GM12878 (cell line): ENCODE data around the gene BNC2. TPM values are rescaled to one million over a fixed set of nuclear protein-coding genes. Genes with fewer than 3 reads are reported as not detected.

ENCODE experiments used
- ATAC-seq: fragments of 200-7000 bp; cut with Tn5 transposase; 3 replicates; pipeline ENCODE4 v1.9.1; 2020; ENCODE audit warnings: mild to moderate bottlenecking, moderate library complexity
- BruUV-seq: library from RNA; stranded (reverse); fragments of 400-500 nt; replicated peaks from 2 replicates; lab custom pipeline; 2021; lab: Mats Ljungman, UMichigan
- CTCF ChIA-PET: fragments of 300-600 bp; sonication (Branson Sonifier 250); formaldehyde crosslinking; extraction: SDS; loops from one replicate; lab custom pipeline; 2021; ENCODE audit warnings: inconsistent platforms; lab: Yijun Ruan, JAX
- POLR2A ChIA-PET: fragments of 350-600 bp; formaldehyde crosslinking; extraction: SDS; loops from one replicate; lab custom pipeline; 2021; ENCODE audit warnings: inconsistent platforms; lab: Charles Lee
- RAD21 ChIA-PET: fragments of 300-600 bp; sonication (Branson Sonifier 250); formaldehyde crosslinking; loops from one replicate; lab custom pipeline; 2023; ENCODE audit warnings: antibody characterized with exemption; ENCODE audit not compliant: unreplicated experiment; lab: Charles Lee
- SMC1A ChIA-PET: fragments of 300-600 bp; sonication (Branson Sonifier 250); formaldehyde crosslinking; loops from one replicate; lab custom pipeline; 2023; ENCODE audit not compliant: unreplicated experiment, uncharacterized antibody; lab: Charles Lee
- DNase-seq: peaks from one replicate; pipeline ENCODE4 v3.0.0-alpha.2; 2011; ENCODE audit warnings: low read depth, low spot score
- FAIRE-seq: peaks from 3 replicates; lab custom pipeline; 2011; peaks lifted over from hg19 to GRCh38; lab: Jason Lieb, UNC
- H2AFZ ChIP-seq: 2 replicates; pipeline ENCODE4 v1.6.0; 2011; ENCODE audit warnings: low read depth, low read length, control low read depth; ENCODE audit not compliant: control insufficient read depth
- H3K27ac ChIP-seq: 2 replicates; pipeline ENCODE4 v1.5.1; 2011; ENCODE audit warnings: control low read depth; ENCODE audit not compliant: control insufficient read depth, insufficient read depth
- H3K27me3 ChIP-seq, 2 experiments: replicated peaks in 1 of 2; 2 replicates each; pipeline versions ENCODE4 v1.6.0 to v1.6.1; 2011; ENCODE audit warnings: low read length in 1 of 2; ENCODE audit not compliant: control insufficient read depth in 2 of 2, insufficient read depth in 2 of 2
- H3K36me3 ChIP-seq, 2 experiments: 2 replicates each; pipeline ENCODE4 v1.5.1; 2011; ENCODE audit warnings: low read length in 1 of 2; ENCODE audit not compliant: control insufficient read depth in 2 of 2, insufficient read depth in 2 of 2
- H3K4me1 ChIP-seq: 2 replicates; pipeline ENCODE4 v1.6.1; 2011; ENCODE audit warnings: mild to moderate bottlenecking, low read length, moderate library complexity, mixed read lengths; ENCODE audit not compliant: control insufficient read depth, insufficient read depth
- H3K4me2 ChIP-seq: 2 replicates; pipeline ENCODE4 v1.6.0; 2011; ENCODE audit warnings: control low read depth; ENCODE audit not compliant: control insufficient read depth, insufficient read depth
- H3K4me3 ChIP-seq: fragments of 200-600 bp; sonication (generic); 2 replicates; pipeline ENCODE4 v1.5.1; 2016
- H3K79me2 ChIP-seq: 2 replicates; pipeline ENCODE4 v1.6.0; 2011; ENCODE audit warnings: low read length; ENCODE audit not compliant: control insufficient read depth, insufficient read depth
- H3K9ac ChIP-seq: 2 replicates; pipeline ENCODE4 v1.8.0; 2011; ENCODE audit warnings: low read length, control low read depth, mixed read lengths; ENCODE audit not compliant: control insufficient read depth, insufficient read depth
- H3K9me3 ChIP-seq: replicated peaks from 3 replicates; pipeline ENCODE4 v1.5.1; 2011; ENCODE audit warnings: mild to moderate bottlenecking, low read length; ENCODE audit not compliant: control insufficient read depth, insufficient read depth
- H4K20me1 ChIP-seq: 2 replicates; pipeline ENCODE4 v1.6.0; 2011; ENCODE audit not compliant: control insufficient read depth, insufficient read depth
- BMI1 ChIP-seq: fragments of 450-650 bp; IDR thresholded peaks from 2 replicates; pipeline ENCODE4 v1.6.1; 2016; ENCODE audit warnings: mild to moderate bottlenecking, moderate library complexity, borderline replicate concordance
- CBX5 ChIP-seq: sonication (generic); IDR thresholded peaks from 2 replicates; pipeline ENCODE4 v1.6.1; 2016; ENCODE audit warnings: low read depth, moderate library complexity, mild to moderate bottlenecking, inconsistent platforms
- CHD2 ChIP-seq: IDR thresholded peaks from 2 replicates; pipeline ENCODE4 v1.6.1; 2011; ENCODE audit warnings: low read depth, low read length, improper control_type of control experiment, borderline replicate concordance
- CTCF ChIP-seq, 3 experiments: IDR thresholded peaks in 2 of 3; conservative IDR thresholded peaks in 1 of 3; 2 replicates each; pipeline ENCODE4 v1.5.1; 2011; ENCODE audit warnings: low read depth in 3 of 3, low read length in 3 of 3, mild to moderate bottlenecking in 3 of 3, control low read depth in 2 of 3, moderate library complexity in 2 of 3, inconsistent platforms in 1 of 3, mixed read lengths in 1 of 3; ENCODE audit not compliant: control insufficient read depth in 2 of 3, insufficient read depth in 1 of 3; ENCODE audit errors: extremely low read depth in 1 of 3
- ESRRA ChIP-seq: IDR thresholded peaks from 2 replicates; pipeline ENCODE4 v1.6.1; 2012; ENCODE audit warnings: mild to moderate bottlenecking, low read length, improper control_type of control experiment
- FOS ChIP-seq: IDR thresholded peaks from 3 replicates; pipeline ENCODE4 v1.6.1; 2011; ENCODE audit warnings: borderline replicate concordance; ENCODE audit not compliant: insufficient read length; ENCODE audit errors: extremely low read depth
- GABPA ChIP-seq: IDR thresholded peaks from 2 replicates; pipeline ENCODE4 v1.6.1; 2014; ENCODE audit warnings: antibody characterized with exemption, low read depth, mild to moderate bottlenecking, inconsistent platforms
- HDAC2 ChIP-seq: fragments of 200-600 bp; sonication (generic); IDR thresholded peaks from 2 replicates; pipeline ENCODE4 v1.6.1; 2017
- MEF2B ChIP-seq: fragments of 450-650 bp; IDR thresholded peaks from 2 replicates; pipeline ENCODE4 v1.6.1; 2018; ENCODE audit warnings: mild to moderate bottlenecking, moderate library complexity; ENCODE audit not compliant: partially characterized antibody, poor library complexity, severe bottlenecking
- NBN ChIP-seq: fragments of 450-650 bp; IDR thresholded peaks from 2 replicates; pipeline ENCODE4 v1.6.1; 2016
- PML ChIP-seq: IDR thresholded peaks from 2 replicates; pipeline ENCODE4 v1.6.1; 2012; ENCODE audit warnings: low read length, inconsistent platforms
- POLR2A ChIP-seq: IDR thresholded peaks from 2 replicates; pipeline ENCODE4 v1.6.1; 2011; ENCODE audit warnings: low read depth, mild to moderate bottlenecking, low read length
- POLR2AphosphoS5 ChIP-seq: IDR thresholded peaks from 2 replicates; pipeline ENCODE4 v1.6.1; 2011; ENCODE audit warnings: mild to moderate bottlenecking, low read length, inconsistent platforms
- PRDM15 ChIP-seq: fragments of 450-650 bp; formaldehyde crosslinking; IDR thresholded peaks from 2 replicates; pipeline ENCODE4 v1.4.0; 2020; ENCODE audit warnings: mild to moderate bottlenecking, moderate library complexity
- RFX5 ChIP-seq: IDR thresholded peaks from 2 replicates; pipeline ENCODE4 v1.6.1; 2011; ENCODE audit warnings: low read depth, low read length, improper control_type of control experiment
- SP1 ChIP-seq: IDR thresholded peaks from one replicate; pipeline ENCODE4 v1.6.1; 2011; ENCODE audit warnings: low read depth, low read length
- TCF12 ChIP-seq: IDR thresholded peaks from 2 replicates; pipeline ENCODE4 v1.6.1; 2011; ENCODE audit warnings: low read depth, mild to moderate bottlenecking, low read length
- USF2 ChIP-seq: IDR thresholded peaks from 2 replicates; pipeline ENCODE4 v1.6.1; 2011; ENCODE audit warnings: low read depth, low read length, improper control_type of control experiment, borderline replicate concordance
- ZNF622 ChIP-seq: fragments of 450-650 bp; IDR thresholded peaks from 2 replicates; pipeline ENCODE4 v1.6.1; 2017; ENCODE audit warnings: mild to moderate bottlenecking, inconsistent platforms
- WGBS: methylation state at CpG from one replicate; pipeline ENCODE4 v1.1.6; 2016; ENCODE audit warnings: low lambda C conversion rate; ENCODE audit not compliant: insufficient replicate concordance, insufficient coverage; ENCODE audit errors: missing lambda C conversion rate; 5-methylcytosine and 5-hydroxymethylcytosine counted together
- in situ Hi-C: fragments of 300-500 bp; cut with MboI; formaldehyde crosslinking; loops from 9 replicates; pipeline ENCODE4 v1.14.3; 2018; ENCODE audit warnings: mixed read lengths
- intact Hi-C: fragments of 100-400 bp; cut with micrococcal nuclease; formaldehyde crosslinking; loops from one replicate; pipeline ENCODE4 v1.14.2; 2022; ENCODE audit not compliant: unreplicated experiment
- polyA plus RNA-seq, 11 experiments: library from polyadenylated mRNA; depleted of rRNA in 4 of 11; unstranded in 6 of 11; stranded (reverse) in 5 of 11; fragments of >200 nt; fragmentation: Nextera tagmentation in 4 of 11; fragmentation: Illumina TruSeq in 1 of 11; extraction: Ambion mirVana in 4 of 11; extraction: Trizol in 1 of 11; gene quantifications; 1 replicate in 1 of 11; 2 replicates in 10 of 11; pipeline versions ENCODE4 v1.2.1 to v1.2.3, GENCODE V29; 2011 to 2016; ENCODE audit warnings: inconsistent platforms in 2 of 11, missing spikeins in 2 of 11, low read depth in 1 of 11
- total RNA-seq, 4 experiments: library from RNA; depleted of rRNA in 3 of 4; stranded (reverse); fragments of >200 nt in 3 of 4; fragmentation: Illumina TruSeq in 1 of 4; extraction: Trizol in 1 of 4; gene quantifications; 2 replicates each; pipeline versions ENCODE4 v1.2.1 to v1.2.3, GENCODE V29; 2013 to 2021

Gene BNC2
- total and polyA plus RNA-seq, 10 of the 15 experiments (the other 5 are each of a cell fraction or from before 2014, with no cell fraction given) = 0.05 to 14.5 (median 0.26) TPM

- DNase-seq = no peak
- ChIA-PET RAD21 (interaction anchor here (1.4 to 1.6 kb wide), 2 partner anchors 35 to 42 kb away, joined by 3 read pairs; no protein-coding TSS in a partner anchor), SMC1A (interaction anchor here (1.4 to 2.8 kb wide), 3 partner anchors 10 to 42 kb away, joined by 3 to 7 read pairs (median 6); no protein-coding TSS in a partner anchor), CTCF (interaction anchor here (0.7 to 0.9 kb wide), 2 partner anchors 12 to 76 kb away, joined by 3 to 5 read pairs; no protein-coding TSS in a partner anchor), POLR2A (no interaction called here)
- H3K4me2 ChIP-seq = no peak overlapping the region
- no peak for ATAC-seq
- no peaks in the 10 kb centered on the region for H3K79me2 ChIP-seq
- BruUV-seq = no TSS peak
- intact Hi-C loops (no loop called here), in situ Hi-C loops (no loop called here)
- H3K27ac ChIP-seq = no peak overlapping the region
- H3K9ac ChIP-seq = no peak overlapping the region
- H4K20me1 ChIP-seq = no peaks in the 10 kb centered on the region
- H3K27me3 ChIP-seq = no peaks in the 10 kb centered on the region
- no peak for FAIRE-seq
- 24% methylated on average over 4 of the region's 4 CpGs for WGBS
- no peaks in the 10 kb centered on the region for H3K36me3 ChIP-seq
- H3K9me3 ChIP-seq = no peaks in the 10 kb centered on the region; the same call in 2 of the 3 replicates
- no peak overlapping the region for H2AFZ ChIP-seq
- H3K4me3 ChIP-seq = no peak overlapping the region
- no peaks in the 10 kb centered on the region for H3K4me1 ChIP-seq
- TF ChIP-seq CBX5 = no peak
- TF ChIP-seq POLR2A = no peak
- TF ChIP-seq BMI1 = no peak
- no peak for TF ChIP-seq USF2
- no peak for TF ChIP-seq HDAC2
- no peak for TF ChIP-seq PRDM15 (CRISPR knock-in tag)
- TF ChIP-seq CHD2 = no peak
- no peak for TF ChIP-seq SP1
- no peak for TF ChIP-seq ESRRA
- no peak for TF ChIP-seq CTCF (IDR thresholded peaks at IDR 0.05 in 2 of 3, conservative IDR thresholded peaks at IDR 0.05 in 1 of 3; ENCODE audit: control insufficient read depth in 2 of 3, extremely low read depth in 1 of 3, insufficient read depth in 1 of 3, low read depth in 3 of 3, low read length in 3 of 3)
- no peak for TF ChIP-seq RFX5
- TF ChIP-seq FOS = no peak
- TF ChIP-seq TCF12 = no peak
- TF ChIP-seq MEF2B = no peak
- no peak for TF ChIP-seq GABPA
- TF ChIP-seq ZNF622 = no peak
- no peak for TF ChIP-seq PML
- TF ChIP-seq NBN = no peak
- no peak for TF ChIP-seq POLR2AphosphoS5
Observed at GRCh38 chr9:16441791-16442190, 428.7 kb downstream of the BNC2 start.
